HCT116 (cell line): ENCODE results near the gene ZFPL1.

Experiments
- ATF3 ChIP-seq: IDR thresholded peaks from 2 replicates; pipeline ENCODE4 v1.6.1; 2012
- CEBPB ChIP-seq: IDR thresholded peaks from 2 replicates; pipeline ENCODE4 v1.6.1; 2012; ENCODE audit warnings: low read depth
- CTCF ChIP-seq, 3 experiments: fragments of 200-600 bp in 1 of 3; sonication (generic) in 1 of 3; IDR thresholded peaks in 2 of 3; conservative IDR thresholded peaks in 1 of 3; 2 replicates each; pipeline ENCODE4 v1.5.1; 2012 to 2017; ENCODE audit warnings: low read depth in 2 of 3, low read length in 2 of 3, antibody characterized with exemption in 1 of 3, borderline replicate concordance in 1 of 3, control low read depth in 1 of 3, mild to moderate bottlenecking in 1 of 3, mixed read lengths in 1 of 3, mixed run types in 1 of 3, moderate library complexity in 1 of 3; ENCODE audit not compliant: insufficient read depth in 1 of 3
- EZH2 ChIP-seq: fragments of 200-600 bp; sonication (generic); IDR thresholded peaks from 2 replicates; pipeline ENCODE4 v1.6.1; 2017; ENCODE audit warnings: antibody characterized with exemption, mixed run types
- FOSL1 ChIP-seq: IDR thresholded peaks from 2 replicates; pipeline ENCODE4 v1.6.1; 2012; ENCODE audit warnings: low read depth
- JUND ChIP-seq: IDR thresholded peaks from 2 replicates; pipeline ENCODE4 v1.6.1; 2012
- MAX ChIP-seq: IDR thresholded peaks from 2 replicates; pipeline ENCODE4 v1.6.1; 2012
- POLR2A ChIP-seq: IDR thresholded peaks from 2 replicates; pipeline ENCODE4 v1.7.0; 2011; ENCODE audit warnings: borderline replicate concordance; ENCODE audit not compliant: insufficient read depth, insufficient read length; ENCODE audit errors: extremely low read depth
- POLR2AphosphoS5 ChIP-seq: IDR thresholded peaks from 2 replicates; pipeline ENCODE4 v1.6.1; 2011; ENCODE audit warnings: mild to moderate bottlenecking, low read depth, low read length, moderate library complexity
- REST ChIP-seq: IDR thresholded peaks from 2 replicates; pipeline ENCODE4 v1.6.1; 2012; ENCODE audit warnings: low read depth
- SP1 ChIP-seq: IDR thresholded peaks from 2 replicates; pipeline ENCODE4 v1.6.1; 2012; ENCODE audit warnings: low read depth
- TCF7L2 ChIP-seq: IDR thresholded peaks from 2 replicates; pipeline ENCODE4 v1.7.0; 2011; ENCODE audit warnings: borderline replicate concordance, inconsistent platforms; ENCODE audit not compliant: insufficient read depth, insufficient read length; ENCODE audit errors: extremely low read depth
- YY1 ChIP-seq: IDR thresholded peaks from 2 replicates; pipeline ENCODE4 v1.6.1; 2011; ENCODE audit warnings: low read length, low read depth, moderate library complexity, mild to moderate bottlenecking; ENCODE audit not compliant: insufficient replicate concordance; ENCODE audit errors: extremely low read depth

- TF ChIP-seq EZH2 (no peak), CTCF (IDR thresholded peaks at IDR 0.05 in 2 of 3, conservative IDR thresholded peaks at IDR 0.05 in 1 of 3; ENCODE audit: borderline replicate concordance in 1 of 3, insufficient read depth in 1 of 3, low read depth in 2 of 3, low read length in 2 of 3) (no peak), MAX (no peak), ATF3 (no peak), POLR2AphosphoS5 (no peak), POLR2A (no peak), CEBPB (no peak), JUND (no peak), YY1 (no peak), REST (no peak), SP1 (no peak), FOSL1 (no peak), TCF7L2 (no peak)
Measured at GRCh38 chr11:65067446-65067845, 16.6 kb upstream of the ZFPL1 start.
